ENCODE data around the gene STK32C.

STK32C gene

DNA sequence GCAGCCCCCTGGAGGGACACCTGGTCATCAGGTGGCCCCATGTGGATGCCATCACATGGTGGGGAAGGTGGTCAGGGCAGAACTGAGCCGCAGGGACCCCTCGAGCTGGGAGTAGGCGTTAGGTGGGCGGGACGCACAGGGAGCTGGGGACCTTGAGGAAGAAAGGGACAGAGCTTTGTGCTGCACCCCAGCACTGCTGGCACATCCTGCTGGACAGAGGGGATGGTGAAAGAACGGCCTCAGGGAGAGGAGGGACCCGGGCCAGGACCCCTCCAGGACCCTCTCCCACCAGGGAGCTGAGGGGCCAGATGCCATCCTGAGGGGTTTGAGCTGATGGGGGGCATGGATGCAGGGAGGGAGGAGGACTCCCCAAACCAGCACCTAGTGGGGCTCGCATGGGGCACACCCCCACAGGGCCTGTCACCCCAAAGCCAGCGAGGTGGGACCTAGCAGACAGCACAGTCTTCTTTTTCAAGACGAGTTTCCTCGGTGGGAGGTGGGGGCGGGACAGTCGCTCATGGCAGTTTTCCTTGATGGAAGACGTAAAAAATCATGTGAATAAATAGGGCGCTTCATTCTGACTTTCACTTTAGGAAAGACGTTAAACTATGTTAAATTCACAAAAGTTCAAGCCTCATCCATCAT lies 43.3 kb downstream of the STK32C start:
- DNase-seq: no peak

DNA sequence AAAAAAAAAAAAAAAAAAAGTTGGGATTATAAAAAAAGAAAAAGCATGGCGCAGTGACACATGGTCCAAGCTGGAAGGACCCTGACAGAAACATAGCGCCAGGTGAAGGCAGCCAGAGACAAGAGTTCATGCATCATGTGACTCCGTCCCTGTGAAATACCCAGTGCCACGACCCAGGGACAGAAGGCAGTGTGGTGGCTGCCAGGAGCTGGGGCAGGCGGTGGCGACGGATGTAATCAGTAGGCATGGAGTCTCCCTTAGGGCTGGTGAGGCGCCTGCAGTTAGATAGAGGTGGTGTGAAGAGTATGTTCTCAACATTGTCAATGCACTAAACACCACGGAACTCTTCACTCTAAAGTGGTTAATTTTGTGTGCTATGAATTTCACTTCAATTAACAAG lies 43.9 kb downstream of the STK32C start:
- peak; percentile 3 for DNase-seq

DNA sequence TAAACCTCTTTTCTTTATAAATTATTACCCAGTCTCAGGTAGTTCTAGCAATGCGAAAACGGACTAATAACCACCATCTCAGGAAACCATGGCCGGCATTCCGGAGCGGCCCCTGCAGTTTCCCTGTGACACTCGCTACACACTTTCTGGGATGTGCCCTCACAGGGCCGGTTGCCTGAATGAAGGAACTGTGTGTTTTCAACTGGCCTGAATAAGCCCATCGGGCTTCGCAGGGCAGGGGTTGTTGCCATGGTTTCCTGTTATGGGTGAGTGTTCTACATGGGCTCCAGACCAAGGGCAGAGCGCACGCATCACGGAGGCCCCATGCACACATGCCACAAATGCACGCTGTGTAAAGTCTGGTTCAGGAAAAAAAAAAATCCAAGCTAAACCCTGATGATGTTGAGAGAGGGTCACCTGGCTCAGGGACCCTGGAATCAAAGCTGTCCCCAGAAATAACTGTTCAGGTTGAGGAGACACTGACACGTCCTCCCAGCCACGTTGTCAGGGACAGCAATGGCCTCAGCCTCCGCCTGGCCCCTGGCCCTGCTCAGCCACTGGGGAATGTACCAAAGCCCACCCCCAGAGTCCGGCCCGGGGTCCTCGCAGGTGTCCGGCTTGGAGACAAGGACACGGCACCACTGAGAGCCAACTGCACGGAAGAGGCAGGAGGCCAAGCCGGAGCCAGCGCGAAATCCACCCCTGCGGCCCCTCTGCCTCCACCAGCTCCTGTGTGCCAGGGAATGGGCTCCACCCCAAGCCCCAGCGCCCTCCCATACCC lies 47.9 kb downstream of the STK32C start:
- DNase-seq: no peak

DNA sequence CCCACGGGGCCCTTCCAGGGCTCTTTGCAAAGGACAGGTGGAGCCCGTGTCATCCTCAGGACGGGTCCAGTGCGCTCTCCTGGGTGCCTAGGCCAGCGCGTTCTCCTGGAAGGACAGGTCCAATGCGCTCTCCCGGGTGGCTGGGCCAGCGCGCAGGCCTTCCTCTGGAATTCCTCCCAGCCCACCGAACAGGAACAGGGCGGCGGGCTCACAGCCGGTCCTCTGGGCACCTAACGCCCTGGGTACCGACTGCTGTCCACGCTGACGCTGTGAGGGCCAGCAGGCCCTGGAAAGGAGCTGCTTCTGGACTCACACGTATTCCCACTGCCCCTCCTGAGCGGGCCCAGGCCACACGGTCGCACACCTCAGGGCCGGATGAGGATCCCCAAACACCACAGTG lies 49.3 kb downstream of the STK32C start:
- no peak for DNase-seq

DNA sequence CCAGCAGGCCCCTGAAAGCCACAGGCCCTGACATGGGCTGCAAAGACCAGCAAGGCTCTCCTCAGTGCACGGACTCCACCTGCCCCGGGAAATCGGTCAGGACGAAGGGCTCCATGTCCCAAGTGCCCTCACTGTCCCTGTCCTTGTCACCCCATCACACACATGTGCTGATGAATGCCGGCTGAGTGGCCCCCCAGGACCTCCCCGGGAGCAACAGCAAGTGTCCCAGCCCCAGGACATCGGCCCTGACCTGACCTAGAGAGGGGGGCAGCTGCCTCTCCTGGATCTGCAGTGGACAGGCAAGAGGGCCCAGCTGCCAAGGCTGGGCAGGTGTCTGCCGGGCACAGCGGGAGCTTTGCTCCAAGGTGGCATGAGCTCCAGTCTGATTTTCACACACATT lies 49.8 kb downstream of the STK32C start:
- no peak for DNase-seq

DNA sequence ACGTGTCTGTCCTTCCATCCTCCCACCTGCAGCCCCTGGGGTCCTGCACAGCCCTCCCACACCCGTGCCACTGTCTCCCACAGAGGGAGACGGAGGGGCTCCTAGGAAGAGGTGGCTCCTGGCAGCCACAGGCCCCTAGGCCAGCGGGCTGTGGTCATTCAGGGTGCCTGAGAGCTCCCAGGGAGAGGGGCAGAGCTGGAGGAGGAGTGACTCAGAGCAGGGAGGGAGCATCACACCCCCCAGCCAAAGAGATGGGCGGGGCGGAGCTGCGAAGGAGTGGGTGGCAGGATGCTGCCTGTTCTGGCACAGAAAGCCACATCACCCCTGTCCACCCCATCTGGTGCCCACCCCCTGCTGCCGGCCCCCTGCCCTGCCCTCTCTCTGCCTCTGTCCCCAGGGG lies 50.5 kb downstream of the STK32C start:
- DNase-seq: no peak

DNA sequence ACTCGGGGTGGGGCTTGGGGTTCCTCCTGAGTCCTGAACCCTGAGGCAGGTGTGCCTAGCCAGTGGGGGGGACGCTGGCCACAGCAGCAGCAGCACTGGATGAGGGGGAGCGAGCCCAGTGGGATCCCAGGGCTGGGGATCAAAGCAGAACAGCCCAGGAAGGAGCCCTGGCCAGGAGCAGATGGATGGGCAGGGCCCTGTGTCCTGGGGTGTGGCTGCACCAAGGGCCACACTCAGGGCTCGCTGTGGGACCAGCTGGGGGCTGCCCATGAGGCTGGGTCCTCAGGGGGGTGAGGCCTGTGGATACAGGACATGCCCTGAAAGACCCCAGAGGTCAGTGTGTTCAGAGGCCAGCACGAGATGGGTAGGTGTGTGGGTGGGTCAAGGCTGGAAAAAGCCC lies 50.9 kb downstream of the STK32C start:
- DNase-seq: no peak

DNA sequence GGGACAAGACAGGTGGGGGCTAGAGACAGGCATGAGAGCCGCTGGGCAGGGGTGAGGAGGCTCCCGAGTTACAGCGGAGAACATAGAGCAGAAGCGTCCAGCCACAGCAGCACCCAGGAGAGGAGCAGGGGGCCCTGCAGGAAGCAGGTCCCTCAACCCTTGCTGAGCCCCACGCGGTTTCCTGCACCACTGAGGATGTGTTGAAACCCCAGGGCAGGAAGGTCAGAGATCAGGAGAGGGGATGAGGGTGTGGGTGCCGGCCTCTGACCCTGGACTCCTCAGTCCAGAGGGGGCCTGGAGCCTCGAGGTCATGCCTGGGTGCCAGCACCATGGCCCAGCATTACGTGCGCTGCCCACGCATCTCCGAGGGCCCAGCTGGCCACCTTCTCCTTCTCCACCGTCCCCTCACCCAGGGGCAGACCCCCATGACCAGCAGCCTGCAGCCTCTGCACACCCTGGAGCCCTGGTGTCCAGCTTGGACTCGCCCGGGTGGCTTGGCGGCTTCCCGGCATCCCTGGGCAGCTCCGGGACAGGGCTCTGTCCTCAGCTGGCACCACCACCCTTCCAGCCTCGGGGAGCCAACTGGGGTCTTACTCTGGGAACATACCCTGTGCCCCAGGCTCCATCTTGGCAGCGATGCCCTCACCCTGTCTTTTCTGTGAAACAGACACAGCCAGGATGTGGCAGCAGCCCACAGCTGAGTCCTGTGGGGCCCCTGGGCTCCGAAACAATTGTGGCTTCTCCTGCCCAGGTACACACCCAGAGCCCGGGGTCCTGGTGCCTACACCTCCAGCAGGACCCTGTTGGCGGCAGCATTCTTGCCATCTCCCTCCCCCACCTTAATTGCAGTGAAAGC lies 52.0 kb downstream of the STK32C start:
- DNase-seq: no peak

DNA sequence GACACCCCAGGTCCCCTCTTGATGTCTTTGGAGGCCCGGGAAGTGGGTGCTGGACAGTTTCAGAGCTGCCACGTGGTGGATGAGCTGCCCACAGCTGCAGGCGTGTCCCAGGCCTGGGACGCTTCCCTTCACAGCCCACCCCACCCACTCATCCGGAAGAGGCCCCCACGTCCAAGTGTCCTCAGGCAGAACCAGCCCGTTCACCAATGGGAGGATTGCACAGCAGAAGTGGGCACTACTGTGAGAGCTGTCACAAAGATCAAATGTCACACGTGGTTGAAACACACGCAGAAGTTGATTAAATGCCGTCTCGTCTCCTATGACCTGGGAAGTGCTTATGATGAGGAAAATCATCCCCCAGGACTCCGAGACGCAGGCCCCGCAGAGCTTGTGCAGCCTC lies 52.9 kb downstream of the STK32C start:
- no peak for DNase-seq

DNA sequence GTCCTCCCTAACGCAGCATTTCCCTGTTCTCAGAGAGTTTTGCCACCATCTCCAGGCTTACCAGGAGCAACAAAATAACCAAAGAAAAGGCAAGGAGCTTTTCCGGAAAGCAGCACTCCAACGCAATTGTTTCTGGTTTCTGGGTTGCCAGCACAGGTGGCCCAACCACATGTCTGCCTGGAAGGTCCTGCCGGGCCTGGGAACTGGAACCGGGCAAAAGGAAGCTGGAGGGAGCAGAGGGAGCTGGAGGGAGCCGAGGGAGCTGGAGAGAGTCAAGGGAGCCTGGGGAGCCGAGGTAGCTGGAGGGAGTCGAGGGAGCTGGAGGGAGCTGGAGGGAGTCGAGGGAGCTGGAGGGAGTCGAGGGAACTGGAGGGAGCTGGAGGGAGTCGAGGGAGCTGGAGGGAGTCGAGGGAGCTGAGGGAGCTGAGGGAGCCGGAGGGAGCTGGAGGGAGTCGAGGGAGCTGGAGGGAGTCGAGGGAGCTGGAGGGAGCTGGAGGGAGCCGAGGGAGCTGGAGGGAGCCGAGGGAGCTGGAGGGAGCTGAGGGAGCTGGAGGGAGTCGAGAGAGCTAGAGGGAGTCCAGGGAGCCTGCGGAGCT lies 54.6 kb downstream of the STK32C start:
- DNase-seq: no peak

DNA sequence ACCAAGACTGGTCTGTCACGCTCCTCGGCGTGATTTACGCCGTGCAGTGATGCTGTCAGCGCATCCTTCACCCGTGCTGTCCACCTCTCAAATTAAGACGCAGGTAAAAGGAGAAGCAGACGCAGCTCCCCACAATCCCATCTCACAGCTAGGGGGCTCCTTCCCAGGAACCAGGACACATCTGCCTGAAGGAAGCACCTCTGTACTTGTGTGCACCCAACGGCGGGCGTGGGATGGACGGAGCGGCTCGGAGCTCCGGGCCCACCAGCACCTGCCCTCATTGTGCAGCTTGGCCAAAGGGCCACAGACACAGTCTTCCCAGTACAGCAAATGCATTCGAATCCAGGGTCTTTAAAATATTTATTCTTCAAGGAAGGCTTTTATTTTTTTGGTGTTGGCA lies 55.3 kb downstream of the STK32C start:
- DNase-seq: no peak

DNA sequence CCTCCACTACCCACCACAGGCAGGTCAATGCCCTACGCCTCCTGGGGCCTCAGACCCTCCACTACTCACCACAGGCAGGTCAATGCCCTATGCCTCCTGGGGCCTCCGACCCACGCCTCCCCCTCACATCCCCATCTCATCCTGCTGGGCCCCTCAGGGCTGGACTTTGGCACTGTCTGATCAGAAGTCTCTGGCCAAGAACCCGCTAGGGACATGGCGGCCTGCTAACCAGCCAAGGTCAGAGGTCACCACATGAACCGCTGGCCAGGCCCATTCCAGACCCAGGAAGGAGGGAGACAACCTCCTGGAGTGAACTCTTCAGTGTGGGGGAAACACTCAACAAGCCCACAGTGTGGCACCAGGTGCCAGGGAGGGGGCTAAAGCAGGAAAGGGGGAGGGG lies 55.8 kb downstream of the STK32C start:
- no peak for DNase-seq

DNA sequence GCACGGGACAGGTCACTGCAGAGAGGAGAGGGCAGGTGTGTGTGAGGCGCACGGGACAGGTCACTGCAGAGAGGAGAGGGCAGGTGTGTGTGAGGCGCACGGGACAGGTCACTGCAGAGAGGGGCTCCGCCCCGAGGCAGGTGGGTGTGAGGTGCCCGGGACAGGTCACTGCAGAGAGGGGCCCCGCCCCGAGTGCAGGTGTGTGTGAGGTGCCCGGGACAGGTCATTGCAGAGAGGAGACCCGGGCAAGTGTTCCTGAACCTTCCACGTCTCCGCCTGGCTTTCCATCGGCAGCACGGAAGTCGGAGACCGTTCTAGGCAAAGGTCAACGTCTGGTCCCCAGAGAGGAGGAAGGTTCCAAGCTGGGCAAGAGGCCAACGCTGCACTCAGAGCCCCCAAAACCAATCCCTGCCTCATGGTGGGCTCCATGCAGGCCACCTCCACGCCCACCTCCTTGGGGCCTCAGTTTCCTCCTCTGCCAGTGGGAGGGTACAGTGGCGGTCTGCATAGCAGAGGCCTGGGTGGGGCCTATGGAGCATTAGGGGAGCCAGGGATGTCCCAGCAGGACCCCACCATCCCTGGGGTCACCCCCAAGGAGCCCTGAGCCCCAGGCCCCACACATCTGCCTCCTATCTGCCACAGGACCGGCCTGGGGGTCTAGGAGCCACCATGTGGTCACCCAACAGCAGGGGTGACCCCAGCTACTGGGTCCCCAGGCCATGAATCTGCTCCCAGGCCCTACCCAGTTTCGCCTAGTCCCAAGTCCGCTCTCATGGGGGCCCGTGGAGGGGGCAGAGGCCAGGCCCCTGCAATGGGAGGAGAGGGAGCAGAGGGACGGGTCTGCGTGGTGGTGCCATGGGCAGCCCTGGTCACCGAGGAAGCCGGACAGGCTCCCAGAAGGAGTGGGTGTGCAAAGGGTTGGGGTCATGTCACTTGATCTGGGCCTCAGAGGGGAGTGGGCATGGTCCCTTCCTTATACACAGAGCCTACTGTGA lies 57.0 kb downstream of the STK32C start:
- no peak for DNase-seq

DNA sequence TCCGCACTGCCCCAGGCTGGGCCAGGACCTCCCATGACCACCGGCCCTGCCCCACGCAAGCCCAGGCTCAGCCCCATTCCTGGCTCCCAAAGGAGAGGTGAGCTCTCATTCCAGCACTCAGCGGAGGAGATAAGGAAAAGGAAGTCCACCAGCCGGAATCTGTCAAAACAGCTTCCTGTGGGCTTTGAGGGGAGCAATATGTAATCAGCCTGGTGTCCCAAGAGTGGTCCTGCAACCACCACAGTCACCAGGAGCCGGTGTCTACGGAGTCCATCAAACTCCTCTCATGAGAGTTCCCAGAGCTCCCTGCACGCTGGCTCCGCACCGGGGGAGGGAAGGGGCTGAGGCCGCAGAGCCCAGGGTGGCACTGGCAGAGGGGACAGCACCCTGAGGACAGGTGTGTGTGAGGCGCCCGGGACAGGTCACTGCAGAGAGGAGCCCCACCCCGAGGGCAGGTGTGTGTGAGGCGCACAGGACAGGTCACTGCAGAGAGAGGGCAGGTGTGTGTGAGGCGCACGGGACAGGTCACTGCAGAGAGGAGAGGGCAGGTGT lies 57.9 kb downstream of the STK32C start:
- no peak for DNase-seq

DNA sequence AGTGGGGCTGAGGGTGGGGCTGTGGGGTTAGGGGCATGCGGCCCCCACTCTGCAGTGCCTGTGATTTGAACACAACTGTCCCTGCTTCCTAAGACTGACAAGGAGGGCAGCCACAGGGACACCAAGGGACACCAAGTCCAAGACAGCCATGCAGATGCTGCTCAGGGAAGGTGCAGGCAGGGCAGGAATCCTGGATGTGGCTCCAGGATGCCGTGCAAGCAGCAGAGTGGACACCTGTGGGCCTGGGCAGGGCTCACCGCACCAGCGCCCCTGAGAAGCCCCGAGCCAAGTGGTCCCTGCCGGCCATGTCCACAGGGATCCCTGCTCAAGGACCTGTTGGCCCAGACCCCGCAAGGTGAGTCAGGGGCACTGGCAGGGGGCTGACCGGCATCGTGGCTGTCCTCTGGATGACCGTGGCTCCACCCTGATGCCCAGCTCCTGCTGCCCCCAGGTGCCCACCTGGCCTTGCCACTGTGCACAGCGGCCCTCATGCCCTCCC lies 58.5 kb downstream of the STK32C start:
- DNase-seq: no peak

DNA sequence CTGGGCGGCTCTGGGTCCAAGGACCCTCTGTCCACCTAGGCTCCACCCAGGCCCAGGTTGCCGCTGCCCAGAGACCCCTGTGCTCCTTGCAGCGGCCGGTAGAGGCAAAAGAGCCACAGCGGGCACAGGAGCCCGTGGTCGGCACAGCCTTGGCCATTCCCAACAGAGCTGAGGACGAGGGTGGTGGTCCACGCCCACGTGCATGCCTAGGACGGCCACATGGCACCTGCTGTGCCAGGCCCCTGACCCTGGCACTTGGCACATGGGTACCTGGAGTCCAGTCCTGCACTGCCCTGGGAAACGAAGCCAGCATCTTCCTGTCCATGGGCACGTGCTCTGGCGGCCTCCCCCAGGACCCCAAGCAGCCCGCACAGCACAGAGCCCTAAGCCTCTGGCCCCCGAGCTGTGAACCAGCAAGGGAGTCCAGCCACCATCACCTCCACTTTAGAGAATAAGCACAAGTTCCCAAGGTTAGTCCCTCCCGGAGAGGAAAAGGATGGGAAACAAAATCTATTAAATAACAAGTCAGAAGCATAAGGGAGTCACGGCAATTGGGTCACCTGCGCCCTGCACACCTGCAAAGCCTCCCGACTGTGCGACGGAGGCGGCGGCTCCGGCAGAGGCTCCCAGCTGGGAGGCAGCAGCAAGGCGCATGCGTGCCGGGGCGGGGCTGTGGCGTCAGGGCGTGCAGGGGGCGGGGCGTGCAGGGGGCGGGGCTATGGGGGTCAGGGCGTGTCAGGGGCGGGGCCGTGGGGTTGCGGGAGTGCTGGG lies 59.1 kb downstream of the STK32C start:
- DNase-seq: peak; percentile 16

DNA sequence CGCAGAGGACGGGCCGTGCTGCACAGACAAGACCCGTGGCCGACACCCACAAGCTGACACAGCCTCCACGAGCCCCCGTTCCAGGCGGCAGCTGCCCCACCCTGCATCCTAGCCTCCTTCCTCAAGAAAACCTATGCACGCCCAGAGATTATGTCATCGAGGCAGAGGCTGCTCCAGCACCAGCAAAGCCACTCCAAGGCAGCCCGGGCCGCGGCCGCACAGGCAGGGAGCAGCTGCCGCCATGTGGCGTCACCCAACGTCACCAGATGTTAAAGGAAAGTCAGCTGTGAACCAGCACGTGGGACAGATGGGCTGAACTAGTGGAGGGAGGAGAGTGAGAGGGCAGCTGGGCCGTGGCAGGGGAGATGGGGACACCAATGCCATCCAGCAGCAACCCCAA lies 59.8 kb downstream of the STK32C start:
- no peak for DNase-seq

DNA sequence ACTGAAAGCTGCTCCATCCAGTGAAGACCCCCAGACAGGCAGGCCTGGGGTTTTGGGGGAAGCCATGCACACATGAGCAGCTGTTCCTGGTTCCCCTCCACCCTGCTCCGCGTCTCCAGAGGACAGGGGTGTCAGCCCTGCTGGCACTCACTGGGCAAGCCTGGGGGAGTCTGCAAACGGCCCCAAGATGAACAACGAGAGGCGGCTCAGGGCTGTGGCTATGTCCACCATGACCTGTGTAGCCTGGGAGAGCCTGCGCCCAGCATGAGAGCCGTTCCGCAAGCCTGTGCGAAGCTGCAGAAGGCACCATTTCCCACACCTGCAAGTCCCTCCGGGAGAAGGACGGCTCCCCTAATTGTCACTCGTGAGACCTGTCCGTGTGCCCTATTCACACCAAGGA lies 61.5 kb downstream of the STK32C start:
- no peak for DNase-seq

DNA sequence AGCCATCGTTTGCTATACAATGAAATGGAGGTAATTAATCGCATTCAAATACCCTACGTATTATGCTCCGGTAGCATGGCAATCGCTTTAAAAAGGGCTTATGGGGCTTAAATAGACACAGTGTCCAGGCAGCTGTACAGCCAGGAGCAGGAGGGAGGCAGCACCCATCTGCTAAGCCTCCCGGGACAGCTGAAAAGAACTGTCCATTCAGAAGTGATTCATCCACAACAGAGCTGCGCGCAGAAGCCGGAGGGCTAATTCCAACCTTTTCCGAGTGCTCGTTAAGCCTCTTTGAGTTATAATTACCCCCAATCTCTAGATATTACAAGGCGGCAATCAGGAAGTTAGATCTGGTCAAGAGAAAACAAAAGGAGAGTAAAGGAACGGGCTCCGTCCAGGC lies 62.7 kb downstream of the STK32C start:
- no peak for DNase-seq

DNA sequence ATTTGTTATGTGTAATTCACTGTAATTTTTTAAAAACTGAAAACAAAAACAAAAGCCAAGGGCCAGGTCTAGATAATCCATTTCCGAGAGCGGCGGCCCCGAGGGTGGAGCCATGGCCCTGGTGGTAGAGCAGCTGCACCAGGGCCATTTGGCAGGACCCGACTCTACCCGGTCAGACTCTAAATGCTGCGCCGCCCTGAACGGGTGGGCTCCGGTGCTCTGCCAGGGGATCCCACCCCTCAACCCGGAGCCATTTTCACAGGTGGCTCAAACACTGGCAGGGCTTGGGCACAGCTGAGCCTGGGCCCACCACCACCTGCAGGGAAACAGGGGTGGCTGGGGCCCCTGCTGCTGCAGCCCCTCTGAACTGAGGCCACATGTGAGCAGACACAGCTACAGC lies 64.1 kb downstream of the STK32C start:
- no peak for DNase-seq

DNA sequence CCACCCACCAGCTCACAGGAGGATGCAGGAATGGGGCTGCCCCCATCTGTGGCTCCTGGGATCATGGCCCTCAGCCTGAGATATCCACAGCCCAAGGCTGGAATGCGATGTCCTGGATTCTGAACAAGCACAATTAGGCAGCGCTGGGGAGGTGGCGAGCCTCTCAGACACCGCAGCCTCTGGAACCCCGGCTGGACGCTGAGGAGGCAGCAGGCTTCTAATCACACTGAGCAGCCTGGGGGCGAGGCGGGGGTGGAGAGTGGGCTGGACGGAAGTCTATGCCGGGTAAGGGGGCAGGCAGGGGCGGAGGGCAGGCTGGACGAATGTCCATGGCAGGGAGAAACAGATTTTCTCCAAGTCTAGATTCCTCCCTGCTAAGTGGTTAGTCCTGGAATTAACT lies 64.6 kb downstream of the STK32C start:
- DNase-seq: no peak
